K562 (cell line): ENCODE data around the gene KIF18B. TPM values are rescaled to one million over a fixed set of nuclear protein-coding genes. Genes with fewer than 3 reads are reported as not detected.

Experiments used
- ATAC-seq: fragments of 200-7000 bp; cut with Tn5 transposase; 3 replicates; pipeline ENCODE4 v1.9.1; 2020; ENCODE audit warnings: moderate library complexity
- BruUV-seq: library from RNA; stranded (reverse); fragments of 400-500 nt; replicated peaks from 2 replicates; lab custom pipeline; 2021; lab: Mats Ljungman, UMichigan
- CTCF ChIA-PET: fragments of 300-600 bp; formaldehyde crosslinking; extraction: SDS; loops from one replicate; lab custom pipeline; 2021; ENCODE audit warnings: low intra/inter-chr PET ratio; lab: Yijun Ruan, JAX
- POLR2A ChIA-PET: fragments of 300-600, 350-650 bp; sonication (Branson Sonifier 250); formaldehyde crosslinking; extraction: SDS; loops from one replicate; lab custom pipeline; 2021; ENCODE audit warnings: antibody characterized with exemption, inconsistent platforms; lab: Yijun Ruan, JAX
- DNase-seq, 4 experiments: peaks; one replicate each; pipeline versions ENCODE4 v3.0.0 to v3.0.0-alpha.2; 2011 to 2018; ENCODE audit warnings: low spot score in 3 of 4, mixed read lengths in 3 of 4; ENCODE audit errors: extremely low read depth in 1 of 4
- FAIRE-seq: peaks from 2 replicates; lab custom pipeline; 2011; peaks lifted over from hg19 to GRCh38; lab: Jason Lieb, UNC
- H2AFZ ChIP-seq: 2 replicates; pipeline ENCODE4 v1.6.0; 2011; ENCODE audit warnings: low read depth, low read length, control low read depth, inconsistent platforms
- H3K27ac ChIP-seq: fragments of 200-600 bp; 3 replicates; pipeline ENCODE4 v1.8.0; 2011; ENCODE audit warnings: low read depth, mild to moderate bottlenecking, control low read depth, inconsistent platforms, low read length, moderate library complexity, mixed read lengths; ENCODE audit errors: extremely low read depth
- H3K27me3 ChIP-seq, 2 experiments: fragments of 300-600 bp in 1 of 2; 2 replicates in 1 of 2; 3 replicates in 1 of 2; pipeline versions ENCODE4 v1.6.0 to v1.8.0; 2011; ENCODE audit warnings: inconsistent platforms in 2 of 2, low read length in 2 of 2, mild to moderate bottlenecking in 1 of 2, mixed read lengths in 1 of 2, moderate library complexity in 1 of 2; ENCODE audit not compliant: control insufficient read depth in 2 of 2, insufficient read depth in 2 of 2
- H3K36me3 ChIP-seq: fragments of 300-600 bp; 3 replicates; pipeline ENCODE4 v1.8.0; 2011; ENCODE audit warnings: mild to moderate bottlenecking, low read length, inconsistent platforms; ENCODE audit not compliant: control insufficient read depth, insufficient read depth
- H3K4me1 ChIP-seq, 2 experiments: fragments of 200-600 bp in 1 of 2; replicated peaks in 1 of 2; 2 replicates in 1 of 2; 3 replicates in 1 of 2; pipeline versions ENCODE4 v1.5.1 to v1.8.0; 2011; ENCODE audit warnings: inconsistent platforms in 2 of 2, low read length in 2 of 2, mild to moderate bottlenecking in 1 of 2, mixed read lengths in 1 of 2, moderate library complexity in 1 of 2; ENCODE audit not compliant: control insufficient read depth in 2 of 2, insufficient read depth in 2 of 2
- H3K4me2 ChIP-seq: 2 replicates; pipeline ENCODE4 v1.6.1; 2011; ENCODE audit warnings: low read length, control low read depth, inconsistent platforms, mixed read lengths; ENCODE audit not compliant: insufficient read depth
- H3K4me3 ChIP-seq: fragments of 200-600 bp; sonication (generic), shearing (Covaris generic); 2 replicates; pipeline ENCODE4 v1.5.1; 2016; ENCODE audit warnings: control low read depth, inconsistent platforms
- H3K79me2 ChIP-seq: fragments of 200-600 bp; 3 replicates; pipeline ENCODE4 v1.8.0; 2011; ENCODE audit warnings: low read length, inconsistent platforms; ENCODE audit not compliant: control insufficient read depth, insufficient read depth
- H3K9ac ChIP-seq, 2 experiments: 2 replicates each; pipeline versions ENCODE4 v1.6.0 to v1.6.1; 2011; ENCODE audit warnings: low read depth in 2 of 2, low read length in 2 of 2, control low read depth in 1 of 2, inconsistent platforms in 1 of 2, mild to moderate bottlenecking in 1 of 2, mixed read lengths in 1 of 2; ENCODE audit not compliant: insufficient read depth in 1 of 2
- H3K9me1 ChIP-seq: one replicate; pipeline ENCODE4 v1.6.0; 2011; ENCODE audit warnings: inconsistent platforms, mild to moderate bottlenecking, low read length, moderate library complexity; ENCODE audit not compliant: control insufficient read depth, insufficient read depth
- H3K9me3 ChIP-seq: replicated peaks from 2 replicates; pipeline ENCODE4 v1.5.1; 2011; ENCODE audit warnings: low read depth, low read length, inconsistent platforms; ENCODE audit not compliant: control insufficient read depth, insufficient read depth
- H4K20me1 ChIP-seq: replicated peaks from 2 replicates; pipeline ENCODE4 v1.6.1; 2011; ENCODE audit warnings: low read length, inconsistent platforms, mixed read lengths; ENCODE audit not compliant: control insufficient read depth, insufficient read depth
- KDM1A ChIP-seq, 2 experiments: fragments of 450-650 bp; IDR thresholded peaks; 2 replicates each; pipeline ENCODE4 v1.6.1; 2016; ENCODE audit warnings: mild to moderate bottlenecking in 2 of 2
- SMC3 ChIP-seq: conservative IDR thresholded peaks from 2 replicates; pipeline ENCODE4 v1.6.1; 2011; ENCODE audit warnings: low read depth, low read length, improper control_type of control experiment; ENCODE audit not compliant: insufficient read depth
- WGBS: fragments of 100-300 bp; shearing (Covaris generic); methylation state at CpG from one replicate; pipeline ENCODE4 v1.1.6; 2016; ENCODE audit warnings: low coverage, mixed read lengths; ENCODE audit not compliant: insufficient coverage; ENCODE audit errors: missing lambda C conversion rate; 5-methylcytosine and 5-hydroxymethylcytosine counted together
- in situ Hi-C: fragments of 300-500 bp; cut with MboI; formaldehyde crosslinking; loops from 4 replicates; pipeline ENCODE4 v1.15.0; 2018; ENCODE audit warnings: inconsistent platforms, mixed read lengths
- intact Hi-C: fragments of 100-400 bp; cut with micrococcal nuclease; formaldehyde crosslinking; loops from 2 replicates; pipeline ENCODE4 v1.14.2; 2022
- polyA plus RNA-seq, 8 experiments: library from polyadenylated mRNA; depleted of rRNA in 4 of 8; stranded (reverse) in 5 of 8; unstranded in 3 of 8; fragments of >200 nt; fragmentation: Nextera tagmentation in 2 of 8; fragmentation: Illumina TruSeq in 1 of 8; extraction: Ambion mirVana in 2 of 8; extraction: Trizol in 1 of 8; gene quantifications; 2 replicates each; pipeline versions ENCODE4 v1.2.1 to v1.2.3, GENCODE V29; 2011 to 2014; ENCODE audit warnings: inconsistent platforms in 1 of 8, missing spikeins in 1 of 8
- total RNA-seq, 7 experiments: library from RNA; depleted of rRNA in 6 of 7; stranded (reverse); fragments of >200 nt in 6 of 7; fragmentation: Illumina TruSeq in 2 of 7; extraction: Trizol in 2 of 7; gene quantifications; 2 replicates each; pipeline versions ENCODE4 v1.2.1 to v1.2.3, GENCODE V29; 2011 to 2021; ENCODE audit warnings: low replicate concordance in 1 of 7

KIF18B gene
- total and polyA plus RNA-seq, 9 of the 15 experiments (the other 6 are each of a cell fraction or from before 2014, with no cell fraction given) = 2.0 to 42.8 (median 13.2) TPM

- no peak overlapping the region for H3K4me3 ChIP-seq
- no peak for FAIRE-seq
- in situ Hi-C loops (no loop called here), intact Hi-C loops (no loop called here)
- H3K9me1 ChIP-seq = peaks cover 7% of the 10 kb centered on the region
- H3K27ac ChIP-seq = peak overlapping the region; percentile 65; the same call in 1 of the 3 replicates
- peak overlapping the region; percentile 38 to 43; a peak in 2 of 4 replicates for H3K9ac ChIP-seq
- H3K36me3 ChIP-seq = no peaks in the 10 kb centered on the region
- H4K20me1 ChIP-seq = no peaks in the 10 kb centered on the region
- H3K27me3 ChIP-seq = no peaks in the 10 kb centered on the region
- ChIA-PET CTCF (no interaction called here), POLR2A (interaction anchor here (0.6 to 1.5 kb wide), 3 partner anchors 15 to 59 kb away, joined by 3 to 4 read pairs (median 4); no protein-coding TSS in a partner anchor)
- peak overlapping the region; percentile 36; the same call in 1 of the 2 replicates for H3K4me2 ChIP-seq
- no TSS peak for BruUV-seq
- TF ChIP-seq KDM1A (IDR thresholded peaks at IDR 0.05) = 0 out of 4 replicates have a peak, but pooled peaks of 1 of the 2 experiments have one; percentile 12
- TF ChIP-seq SMC3 = no peak
- TF ChIP-seq, all 486 proteins: peak for 1
- Histone ChIP-seq H3K79me2 (no peaks in the 10 kb centered on the region), H3K9me3 (no peaks in the 10 kb centered on the region), H2AFZ (peak overlapping the region; percentile 46), H3K4me1 (peaks cover 33 to 34% of the 10 kb centered on the region in 2 experiments)
- DNase-seq (no peak), ATAC-seq (no peak)
- WGBS = 53% methylated on average over 9 of the region's 9 CpGs
These were observed 42.3 kb downstream of the KIF18B start for GRCh38 chr17:44905006-44906000.
